Activated CD4-positive, alpha-beta memory T cell treated with anti-CD3 and anti-CD28 coated beads, Interleukin-2, amount 10 ng/mL, durations not matched to agents 7 days and 5 days (primary cell): ENCODE results near the gene DOCK6. TPM values are rescaled to one million over a fixed set of nuclear protein-coding genes. Genes with fewer than 3 reads are reported as not detected.

ENCODE experiments used
- CTCF ChIA-PET: fragments of 350-600 bp; sonication (Branson Sonifier 250); formaldehyde crosslinking; loops from one replicate; lab custom pipeline; 2021; ENCODE audit warnings: antibody characterized with exemption, inconsistent platforms; lab: Charles Lee
- POLR2A ChIA-PET: fragments of 350-600 bp; sonication (Branson Sonifier 250); formaldehyde crosslinking; loops from one replicate; lab custom pipeline; 2021; ENCODE audit warnings: antibody characterized with exemption; lab: Charles Lee
- DNase-seq: peaks from one replicate; pipeline ENCODE4 v3.0.0-alpha.2; 2020
- H3K27ac Mint-ChIP-seq: one replicate; pipeline ENCODE4 v1.8.0; 2021; ENCODE audit warnings: mild to moderate bottlenecking, mixed read lengths
- H3K27me3 Mint-ChIP-seq: one replicate; pipeline ENCODE4 v1.8.0; 2021; ENCODE audit warnings: mixed read lengths
- H3K36me3 Mint-ChIP-seq: one replicate; pipeline ENCODE4 v1.8.0; 2021; ENCODE audit warnings: low read depth, mixed read lengths
- H3K4me1 Mint-ChIP-seq: one replicate; pipeline ENCODE4 v1.8.0; 2021; ENCODE audit warnings: mixed read lengths
- H3K4me3 Mint-ChIP-seq: one replicate; pipeline ENCODE4 v1.8.0; 2021; ENCODE audit warnings: mild to moderate bottlenecking, mixed read lengths
- H3K9me3 Mint-ChIP-seq: one replicate; pipeline ENCODE4 v1.8.0; 2021; ENCODE audit warnings: mixed read lengths
- total RNA-seq, 2 experiments: library from RNA; stranded (reverse); gene quantifications; one replicate each; pipeline ENCODE4 v1.2.3, GENCODE V29; 2021

The DOCK6 gene
- total RNA-seq, 2 experiments from 2014 or later, result 0.35 to 0.68 TPM

GRCh38 chr19:11268783-11269267 is 6.5 kb upstream of the DOCK6 start:
- no peaks in the 10 kb centered on the region for H3K36me3 Mint-ChIP-seq
- ChIA-PET POLR2A (interaction anchor here (0.6 kb wide), 1 partner anchor 139 kb away, joined by 3 read pairs; no protein-coding TSS in a partner anchor), CTCF (no interaction called here)
- no peaks in the 10 kb centered on the region for H3K4me1 Mint-ChIP-seq
- no peaks in the 10 kb centered on the region for H3K9me3 Mint-ChIP-seq
- no peak overlapping the region for H3K27ac Mint-ChIP-seq
- H3K27me3 Mint-ChIP-seq, result peaks cover 59% of the 10 kb centered on the region
- no peak overlapping the region for H3K4me3 Mint-ChIP-seq
- DNase-seq, result no peak

- no peaks in the 10 kb centered on the region for H3K9me3 Mint-ChIP-seq
- CTCF ChIA-PET, result interaction anchor here (0.6 to 1.3 kb wide), 4 partner anchors 10 to 26 kb away, joined by 3 to 5 read pairs (median 4); no protein-coding TSS in a partner anchor
- H3K4me1 Mint-ChIP-seq, result peaks cover 1% of the 10 kb centered on the region
- no peak overlapping the region for H3K27ac Mint-ChIP-seq
- H3K36me3 Mint-ChIP-seq, result no peaks in the 10 kb centered on the region
- POLR2A ChIA-PET, result no interaction called here
- H3K4me3 Mint-ChIP-seq, result no peak overlapping the region
- DNase-seq, result no peak
- peaks cover 64% of the 10 kb centered on the region for H3K27me3 Mint-ChIP-seq
These were observed 5.2 kb upstream of the DOCK6 start for GRCh38 chr19:11267316-11268085.

GRCh38 chr19:11265785-11266236 is 3.5 kb upstream of the DOCK6 start:
- no peak overlapping the region for H3K27ac Mint-ChIP-seq
- peaks cover 71% of the 10 kb centered on the region for H3K27me3 Mint-ChIP-seq
- H3K4me1 Mint-ChIP-seq, result peaks cover 4% of the 10 kb centered on the region
- no peaks in the 10 kb centered on the region for H3K9me3 Mint-ChIP-seq
- POLR2A ChIA-PET, result interaction anchor here (1.3 kb wide), 1 partner anchor 217 kb away, joined by 4 read pairs; no protein-coding TSS in a partner anchor
- CTCF ChIA-PET, result no interaction called here
- DNase-seq, result no peak
- H3K36me3 Mint-ChIP-seq, result no peaks in the 10 kb centered on the region
- no peak overlapping the region for H3K4me3 Mint-ChIP-seq

GRCh38 chr19:11265177-11265784 is 3.0 kb upstream of the DOCK6 start:
- H3K27ac Mint-ChIP-seq, result no peak overlapping the region
- DNase-seq, result no peak
- POLR2A ChIA-PET, result no interaction called here
- peaks cover 73% of the 10 kb centered on the region for H3K27me3 Mint-ChIP-seq
- CTCF ChIA-PET, result no interaction called here
- H3K36me3 Mint-ChIP-seq, result no peaks in the 10 kb centered on the region
- H3K4me1 Mint-ChIP-seq, result peaks cover 4% of the 10 kb centered on the region
- no peak overlapping the region for H3K4me3 Mint-ChIP-seq
- H3K9me3 Mint-ChIP-seq, result no peaks in the 10 kb centered on the region

GRCh38 chr19:11264452-11265176 is 2.3 kb upstream of the DOCK6 start:
- POLR2A ChIA-PET, result no interaction called here

GRCh38 chr19:11263726-11264125 is 1.4 kb upstream of the DOCK6 start:
- H3K4me3 Mint-ChIP-seq, result no peak overlapping the region
- H3K9me3 Mint-ChIP-seq, result no peaks in the 10 kb centered on the region
- H3K4me1 Mint-ChIP-seq, result peaks cover 4% of the 10 kb centered on the region
- no peaks in the 10 kb centered on the region for H3K36me3 Mint-ChIP-seq
- H3K27ac Mint-ChIP-seq, result no peak overlapping the region
- H3K27me3 Mint-ChIP-seq, result peaks cover 72% of the 10 kb centered on the region
- POLR2A ChIA-PET, result no interaction called here
- no peak for DNase-seq
- CTCF ChIA-PET, result no interaction called here

More at GRCh38 chr19:11264452-11265176, 2.3 kb upstream of the DOCK6 start:
- Mint-ChIP-seq H3K27me3 (peaks cover 78% of the 10 kb centered on the region), H3K4me3 (no peak overlapping the region), H3K4me1 (peaks cover 4% of the 10 kb centered on the region), H3K9me3 (no peaks in the 10 kb centered on the region), H3K27ac (no peak overlapping the region), H3K36me3 (no peaks in the 10 kb centered on the region)
- no peak for DNase-seq
- CTCF ChIA-PET, result no interaction called here

GRCh38 chr19:11261431-11261970 is 823 bp downstream of the DOCK6 start:
- H3K4me1 Mint-ChIP-seq, result peaks cover 4% of the 10 kb centered on the region
- H3K36me3 Mint-ChIP-seq, result no peaks in the 10 kb centered on the region
- DNase-seq, result no peak
- no peaks in the 10 kb centered on the region for H3K9me3 Mint-ChIP-seq
- ChIA-PET CTCF (interaction anchor here (0.7 kb wide), 1 partner anchor 1261 kb away, joined by 3 read pairs; no protein-coding TSS in a partner anchor), POLR2A (no interaction called here)
- H3K27me3 Mint-ChIP-seq, result peaks cover 56% of the 10 kb centered on the region
- H3K27ac Mint-ChIP-seq, result no peak overlapping the region
- no peak overlapping the region for H3K4me3 Mint-ChIP-seq

- peaks cover 51% of the 10 kb centered on the region for H3K27me3 Mint-ChIP-seq
- H3K4me1 Mint-ChIP-seq, result peaks cover 4% of the 10 kb centered on the region
- CTCF ChIA-PET, result no interaction called here
- H3K4me3 Mint-ChIP-seq, result peak overlapping the region; percentile 4
- H3K9me3 Mint-ChIP-seq, result no peaks in the 10 kb centered on the region
- no peak overlapping the region for H3K27ac Mint-ChIP-seq
- POLR2A ChIA-PET, result no interaction called here
- no peaks in the 10 kb centered on the region for H3K36me3 Mint-ChIP-seq
- DNase-seq, result no peak
These were observed 1.3 kb downstream of the DOCK6 start for GRCh38 chr19:11260996-11261395.

- Mint-ChIP-seq H3K36me3 (no peaks in the 10 kb centered on the region), H3K27me3 (peaks cover 27% of the 10 kb centered on the region), H3K4me1 (peaks cover 4% of the 10 kb centered on the region), H3K9me3 (no peaks in the 10 kb centered on the region), H3K27ac (no peak overlapping the region), H3K4me3 (no peak overlapping the region)
- POLR2A ChIA-PET, result interaction anchor here (0.7 kb wide), 1 partner anchor 509 kb away, joined by 3 read pairs; the partner anchor contains the start of gene ZNF441
- CTCF ChIA-PET, result interaction anchor here (0.6 kb wide), 1 partner anchor 10 kb away, joined by 3 read pairs; no protein-coding TSS in a partner anchor
- no peak for DNase-seq
These were observed 4.4 kb downstream of the DOCK6 start for GRCh38 chr19:11257846-11258380.

GRCh38 chr19:11256189-11256588 is 6.1 kb downstream of the DOCK6 start:
- H3K4me3 Mint-ChIP-seq, result no peak overlapping the region
- peaks cover 2% of the 10 kb centered on the region for H3K4me1 Mint-ChIP-seq
- DNase-seq, result no peak
- H3K36me3 Mint-ChIP-seq, result no peaks in the 10 kb centered on the region
- peaks cover 16% of the 10 kb centered on the region for H3K27me3 Mint-ChIP-seq
- ChIA-PET POLR2A (no interaction called here), CTCF (no interaction called here)
- H3K27ac Mint-ChIP-seq, result no peak overlapping the region
- H3K9me3 Mint-ChIP-seq, result no peaks in the 10 kb centered on the region

GRCh38 chr19:11254666-11255065 is 7.7 kb downstream of the DOCK6 start:
- POLR2A ChIA-PET, result no interaction called here

GRCh38 chr19:11252665-11253355 is 9.5 kb downstream of the DOCK6 start:
- ChIA-PET CTCF (interaction anchor here (0.6 kb wide), 1 partner anchor 128 kb away, joined by 3 read pairs; no protein-coding TSS in a partner anchor), POLR2A (no interaction called here)
- Mint-ChIP-seq H3K9me3 (no peaks in the 10 kb centered on the region), H3K4me1 (no peaks in the 10 kb centered on the region), H3K36me3 (no peaks in the 10 kb centered on the region), H3K27ac (no peak overlapping the region), H3K27me3 (peaks cover 2% of the 10 kb centered on the region), H3K4me3 (no peak overlapping the region)
- DNase-seq, result no peak

More at GRCh38 chr19:11254666-11255065, 7.7 kb downstream of the DOCK6 start:
- Mint-ChIP-seq H3K36me3 (no peaks in the 10 kb centered on the region), H3K4me1 (no peaks in the 10 kb centered on the region), H3K27ac (no peak overlapping the region), H3K9me3 (no peaks in the 10 kb centered on the region), H3K27me3 (peaks cover 5% of the 10 kb centered on the region), H3K4me3 (no peak overlapping the region)
- DNase-seq, result no peak
- CTCF ChIA-PET, result interaction anchor here (0.9 to 1.0 kb wide), 3 partner anchors 11 to 12 kb away, joined by 3 to 4 read pairs (median 3); no protein-coding TSS in a partner anchor
